WI38 (cell line): ENCODE results near the gene RBMS3.

Source experiments
- H3K4me3 ChIP-seq: 2 replicates; pipeline ENCODE4 v1.5.1; 2011; ENCODE audit warnings: low read depth, mild to moderate bottlenecking, control low read depth, low read length
- TF ChIP-seq, protein P1 (sequence below): IDR thresholded peaks from 2 replicates; pipeline ENCODE4 v1.5.1; 2012; ENCODE audit warnings: low read depth, mild to moderate bottlenecking, control low read depth, low read length

RBMS3 gene

DNA sequence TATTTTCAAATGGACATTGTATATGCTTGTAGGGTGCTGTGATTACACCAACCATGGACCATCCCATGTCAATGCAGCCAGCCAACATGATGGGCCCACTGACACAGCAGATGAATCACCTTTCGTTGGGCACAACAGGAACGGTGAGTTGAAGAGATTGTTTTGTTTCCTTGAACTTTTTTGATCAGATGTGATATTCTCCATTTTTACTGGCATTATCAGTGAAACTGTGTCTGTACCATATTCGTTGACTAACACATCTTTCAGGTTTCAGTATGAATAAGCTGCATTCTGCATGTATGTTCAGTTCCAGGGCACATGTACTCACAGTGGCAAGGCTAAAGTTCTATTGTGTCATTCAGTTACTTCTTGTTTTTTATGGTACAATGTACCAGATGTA lies 655.2 kb downstream of the RBMS3 start:
- H3K4me3 ChIP-seq = no peak overlapping the region
- TF ChIP-seq, protein P1, sequence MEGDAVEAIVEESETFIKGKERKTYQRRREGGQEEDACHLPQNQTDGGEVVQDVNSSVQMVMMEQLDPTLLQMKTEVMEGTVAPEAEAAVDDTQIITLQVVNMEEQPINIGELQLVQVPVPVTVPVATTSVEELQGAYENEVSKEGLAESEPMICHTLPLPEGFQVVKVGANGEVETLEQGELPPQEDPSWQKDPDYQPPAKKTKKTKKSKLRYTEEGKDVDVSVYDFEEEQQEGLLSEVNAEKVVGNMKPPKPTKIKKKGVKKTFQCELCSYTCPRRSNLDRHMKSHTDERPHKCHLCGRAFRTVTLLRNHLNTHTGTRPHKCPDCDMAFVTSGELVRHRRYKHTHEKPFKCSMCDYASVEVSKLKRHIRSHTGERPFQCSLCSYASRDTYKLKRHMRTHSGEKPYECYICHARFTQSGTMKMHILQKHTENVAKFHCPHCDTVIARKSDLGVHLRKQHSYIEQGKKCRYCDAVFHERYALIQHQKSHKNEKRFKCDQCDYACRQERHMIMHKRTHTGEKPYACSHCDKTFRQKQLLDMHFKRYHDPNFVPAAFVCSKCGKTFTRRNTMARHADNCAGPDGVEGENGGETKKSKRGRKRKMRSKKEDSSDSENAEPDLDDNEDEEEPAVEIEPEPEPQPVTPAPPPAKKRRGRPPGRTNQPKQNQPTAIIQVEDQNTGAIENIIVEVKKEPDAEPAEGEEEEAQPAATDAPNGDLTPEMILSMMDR = no peak

DNA sequence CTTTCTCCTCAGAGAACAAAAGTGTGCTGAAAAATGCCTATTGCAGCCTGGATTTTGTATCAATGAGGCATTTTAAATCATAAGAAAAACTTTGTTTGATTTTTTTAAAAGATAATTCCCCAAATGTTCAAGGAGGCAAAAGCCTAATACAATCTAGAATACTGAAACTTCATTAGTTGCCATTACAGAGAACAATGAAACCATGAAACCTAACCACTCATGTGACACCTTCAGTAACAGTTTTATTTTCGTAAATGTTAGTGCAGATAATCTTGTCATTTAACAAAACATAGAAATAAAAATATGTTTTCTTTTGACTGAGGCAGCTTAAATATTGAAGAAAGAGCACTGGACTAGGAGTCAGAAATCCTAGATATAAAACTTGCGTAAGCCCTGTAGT lies 655.9 kb downstream of the RBMS3 start:
- H3K4me3 ChIP-seq = no peak overlapping the region
- TF ChIP-seq, protein P1 = no peak

DNA sequence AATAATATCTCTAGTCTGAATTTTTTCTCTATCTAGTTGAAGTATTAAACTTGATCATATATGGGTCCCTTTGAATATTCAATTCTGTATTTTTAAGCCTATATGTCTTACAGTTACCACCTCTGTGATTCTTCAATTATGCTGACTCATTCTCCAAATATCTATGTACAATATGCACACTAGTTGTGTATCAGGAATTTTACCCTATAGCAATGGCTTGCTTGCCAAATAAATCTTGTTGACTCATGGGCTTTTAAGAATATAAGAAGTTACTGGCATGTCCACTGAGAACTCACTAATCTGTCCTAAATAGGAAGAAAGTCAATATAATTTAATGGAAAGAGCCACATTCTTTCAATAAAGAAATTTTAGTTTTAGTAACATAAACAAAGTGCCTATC lies 656.3 kb downstream of the RBMS3 start:
- H3K4me3 ChIP-seq = no peak overlapping the region
- TF ChIP-seq, protein P1 = no peak

DNA sequence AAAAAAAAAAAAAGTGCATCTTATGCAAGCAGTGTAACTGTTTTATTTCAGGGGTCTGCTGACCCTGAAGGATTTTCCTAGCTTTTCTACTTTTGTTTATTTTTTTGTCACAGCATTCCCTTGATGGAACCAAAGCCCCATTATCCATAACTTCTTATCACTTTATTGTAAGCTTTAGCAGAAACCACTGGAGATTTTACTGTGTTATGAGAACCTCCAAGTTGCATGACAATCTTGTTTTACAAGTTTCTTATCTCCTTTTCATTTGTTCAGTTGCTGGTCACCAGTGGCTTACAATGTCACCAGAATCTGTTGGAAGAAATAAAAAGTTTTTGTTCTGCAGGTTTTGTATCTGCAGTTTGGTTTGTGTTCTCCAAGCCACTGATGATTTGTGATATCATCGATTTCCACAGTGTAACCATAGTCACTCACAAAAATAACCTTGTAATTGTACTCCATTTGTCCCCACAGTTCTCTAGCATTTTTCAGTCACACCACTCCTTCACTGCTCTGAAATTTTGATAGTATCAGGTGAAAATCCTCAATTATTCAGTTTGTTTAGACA lies 660.0 kb downstream of the RBMS3 start:
- no peak overlapping the region for H3K4me3 ChIP-seq
- TF ChIP-seq, protein P1 = no peak

DNA sequence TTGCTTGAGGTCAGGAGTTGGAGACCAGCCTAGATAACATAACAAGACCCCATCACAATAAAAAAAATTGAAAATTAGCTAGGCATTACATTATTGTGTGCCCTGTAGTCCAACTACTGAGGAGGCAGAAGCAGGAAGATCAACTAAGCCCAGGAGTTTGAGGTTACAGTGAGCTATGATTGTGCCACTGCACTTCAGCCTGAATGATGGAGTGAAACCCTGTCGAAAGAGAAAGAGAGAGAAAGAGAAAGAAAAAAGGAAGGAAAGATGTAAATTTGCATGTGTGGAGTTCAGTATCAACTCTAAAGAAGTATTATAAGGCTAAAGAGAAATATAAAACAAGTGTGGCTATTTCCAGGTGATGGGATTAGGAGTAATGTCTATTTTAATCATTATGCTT lies 661.4 kb downstream of the RBMS3 start:
- TF ChIP-seq, protein P1 = no peak

DNA sequence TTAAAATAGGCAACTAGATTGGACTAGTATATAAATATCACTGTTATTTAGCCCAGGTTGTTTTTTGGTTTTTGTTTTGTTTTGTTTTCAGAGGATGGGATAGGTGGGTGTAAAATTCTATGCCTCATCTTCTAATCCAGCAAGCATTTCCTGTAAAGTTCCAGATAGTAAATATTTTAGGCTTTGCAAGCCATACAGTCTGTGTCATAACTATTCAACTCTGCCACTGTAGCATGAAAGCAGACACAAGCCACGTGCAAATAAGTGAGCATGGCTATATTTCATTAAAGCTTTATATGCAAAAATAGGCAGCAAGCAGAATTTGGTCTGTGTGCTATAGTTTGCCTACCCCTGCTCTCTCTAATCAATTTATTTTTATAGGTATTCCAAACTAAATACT lies 668.3 kb downstream of the RBMS3 start:
- H3K4me3 ChIP-seq = no peak overlapping the region
- TF ChIP-seq, protein P1 = no peak

More for the DNA sequence above, 661.4 kb downstream of the RBMS3 start:
- H3K4me3 ChIP-seq = no peak overlapping the region

DNA sequence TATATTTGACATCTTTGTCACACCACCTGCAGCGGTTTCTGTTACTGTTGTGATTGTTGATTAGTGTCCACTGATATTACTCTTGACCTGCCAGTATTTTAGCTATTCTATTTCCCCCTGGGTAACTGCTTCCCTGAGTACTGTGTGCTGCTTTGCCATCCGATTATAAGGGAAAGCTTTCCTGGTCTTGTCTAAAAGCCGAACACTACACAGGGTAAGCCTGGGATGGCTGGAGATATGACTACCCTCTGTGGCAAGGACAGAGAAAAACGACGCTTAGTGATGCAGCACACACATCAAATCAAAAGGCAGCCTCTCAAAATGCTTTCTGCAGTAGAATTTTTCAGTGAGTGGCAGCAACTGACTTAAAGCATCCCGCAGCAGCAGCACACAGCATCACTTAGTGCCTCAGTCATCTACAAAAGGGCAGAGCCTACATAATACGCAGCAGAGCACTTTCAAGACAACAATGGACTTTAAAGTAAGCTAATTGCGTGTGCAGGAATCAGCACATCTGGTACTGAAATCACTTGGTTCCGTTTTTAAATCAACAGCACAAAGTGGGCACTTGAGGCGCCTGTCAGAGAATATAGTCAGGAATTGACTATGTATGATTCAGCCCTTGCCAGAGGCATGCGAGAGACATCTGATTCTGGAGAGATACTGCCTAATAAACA lies 669.2 kb downstream of the RBMS3 start:
- TF ChIP-seq, protein P1 = no peak
- no peak overlapping the region for H3K4me3 ChIP-seq
